Mammary epithelial cell (primary cell): Measurements from ENCODE around the gene CNTN1.

Experiments used
- EZH2 ChIP-seq: IDR thresholded peaks from 2 replicates; pipeline ENCODE4 v1.6.1; 2012; ENCODE audit warnings: low read length, inconsistent platforms, borderline replicate concordance
- TF ChIP-seq, protein P1 (sequence below), 2 donors: IDR thresholded peaks in 1 of 2; conservative IDR thresholded peaks in 1 of 2; 2 replicates each; pipeline ENCODE4 v1.5.1; 2011 to 2012; ENCODE audit warnings: inconsistent platforms in 2 of 2, low read length in 2 of 2, mild to moderate bottlenecking in 2 of 2, control low read depth in 1 of 2, low read depth in 1 of 2; ENCODE audit not compliant: insufficient read depth in 1 of 2; ENCODE audit errors: extremely low read depth in 1 of 2

DNA sequence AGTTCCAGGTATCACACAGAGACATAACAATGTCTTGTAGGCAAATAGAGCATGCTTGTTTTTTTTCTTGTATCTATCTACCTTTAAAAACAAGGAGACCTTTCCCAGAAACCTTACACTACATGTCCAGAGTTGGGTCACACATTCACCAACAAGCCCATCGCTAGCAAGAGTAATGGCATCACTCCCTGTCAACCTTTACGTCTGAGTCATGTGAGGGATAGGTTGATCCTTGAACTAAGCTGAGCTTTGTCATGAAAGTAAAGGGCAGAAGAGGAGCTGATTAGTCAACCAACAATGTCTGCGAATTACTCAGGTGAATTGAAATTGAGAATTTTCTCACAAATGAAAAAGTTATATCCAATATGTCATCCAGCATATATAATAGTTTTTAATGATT, 219.4 kb downstream of the CNTN1 start:
- TF ChIP-seq, protein P1, sequence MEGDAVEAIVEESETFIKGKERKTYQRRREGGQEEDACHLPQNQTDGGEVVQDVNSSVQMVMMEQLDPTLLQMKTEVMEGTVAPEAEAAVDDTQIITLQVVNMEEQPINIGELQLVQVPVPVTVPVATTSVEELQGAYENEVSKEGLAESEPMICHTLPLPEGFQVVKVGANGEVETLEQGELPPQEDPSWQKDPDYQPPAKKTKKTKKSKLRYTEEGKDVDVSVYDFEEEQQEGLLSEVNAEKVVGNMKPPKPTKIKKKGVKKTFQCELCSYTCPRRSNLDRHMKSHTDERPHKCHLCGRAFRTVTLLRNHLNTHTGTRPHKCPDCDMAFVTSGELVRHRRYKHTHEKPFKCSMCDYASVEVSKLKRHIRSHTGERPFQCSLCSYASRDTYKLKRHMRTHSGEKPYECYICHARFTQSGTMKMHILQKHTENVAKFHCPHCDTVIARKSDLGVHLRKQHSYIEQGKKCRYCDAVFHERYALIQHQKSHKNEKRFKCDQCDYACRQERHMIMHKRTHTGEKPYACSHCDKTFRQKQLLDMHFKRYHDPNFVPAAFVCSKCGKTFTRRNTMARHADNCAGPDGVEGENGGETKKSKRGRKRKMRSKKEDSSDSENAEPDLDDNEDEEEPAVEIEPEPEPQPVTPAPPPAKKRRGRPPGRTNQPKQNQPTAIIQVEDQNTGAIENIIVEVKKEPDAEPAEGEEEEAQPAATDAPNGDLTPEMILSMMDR (conservative IDR thresholded peaks at IDR 0.05 in 1 of 2, IDR thresholded peaks at IDR 0.05 in 1 of 2; ENCODE audit: extremely low read depth in 1 of 2, insufficient read depth in 1 of 2, low read depth in 1 of 2, low read length in 2 of 2): no peak
- TF ChIP-seq EZH2: no peak
